GM18873 (cell line): ENCODE data around the gene FBXO31.
"Not testable (repeated sequence)": the region's sequence is repeated elsewhere in the genome, so short reads cannot be mapped to it uniquely, and the experiment has no call there.

ENCODE experiments used
- ATAC-seq: cut with Tn5 transposase; IDR thresholded peaks from one replicate; pipeline ENCODE4 v1.9.1; 2021; ENCODE audit warnings: mild to moderate bottlenecking, moderate library complexity, moderate number of reproducible peaks; ENCODE audit not compliant: unreplicated experiment, low FRiP score

Gene FBXO31

DNA sequence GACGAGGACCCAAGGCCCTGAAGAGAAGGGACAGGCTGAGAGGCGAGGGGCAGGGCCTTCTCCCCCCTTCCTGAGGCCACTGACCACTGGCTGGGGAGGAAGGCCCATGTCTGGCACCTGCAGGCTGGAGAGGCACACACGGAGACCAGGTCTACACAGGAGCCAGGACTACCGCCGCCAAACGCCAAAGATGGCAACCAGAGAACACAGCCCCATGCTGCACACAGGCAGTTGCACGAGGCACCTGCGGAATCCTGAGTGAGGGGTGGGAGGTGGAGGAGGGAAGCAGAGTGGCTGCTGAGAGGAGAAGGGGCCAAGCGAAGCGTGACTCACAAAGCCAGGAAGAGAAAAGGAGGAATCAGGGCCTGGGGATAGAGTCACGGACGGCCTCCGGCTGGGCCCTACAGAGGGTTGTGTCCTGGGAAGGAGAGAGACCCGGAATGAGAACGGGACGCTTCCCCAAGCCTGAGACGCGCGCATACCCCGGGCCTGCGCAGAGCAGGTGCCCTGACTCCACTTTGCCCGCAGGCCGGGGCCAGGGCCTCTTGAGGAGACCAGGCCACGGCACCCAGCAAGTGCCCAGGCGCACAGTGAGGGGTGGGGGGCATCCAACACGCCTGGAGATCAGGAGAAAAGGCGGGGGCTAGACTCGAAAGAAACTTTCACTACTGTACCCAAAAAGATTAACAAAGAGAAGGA is 37.7 kb downstream of the FBXO31 start:
- no peak for ATAC-seq

- ATAC-seq = no peak
Measured at GRCh38 chr16:87344931-87345631, 38.5 kb downstream of the FBXO31 start.

GRCh38 chr16:87344165-87344930 is 39.2 kb downstream of the FBXO31 start:
- no peak for ATAC-seq

DNA sequence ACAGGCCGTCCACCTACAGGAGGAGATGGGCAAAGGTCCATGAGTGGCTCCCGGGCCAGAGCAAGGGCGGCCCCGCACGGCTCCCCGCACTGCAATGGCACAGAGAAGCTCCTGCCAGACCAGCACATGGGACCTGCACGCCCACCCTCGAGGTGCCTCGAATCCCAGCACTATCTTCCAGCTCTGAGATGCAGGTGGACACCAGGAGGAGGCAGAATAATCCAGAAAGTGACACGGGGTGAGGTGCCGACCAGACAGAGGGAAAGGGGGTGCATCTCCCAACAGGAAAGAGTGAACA is 39.9 kb downstream of the FBXO31 start:
- no peak for ATAC-seq

DNA sequence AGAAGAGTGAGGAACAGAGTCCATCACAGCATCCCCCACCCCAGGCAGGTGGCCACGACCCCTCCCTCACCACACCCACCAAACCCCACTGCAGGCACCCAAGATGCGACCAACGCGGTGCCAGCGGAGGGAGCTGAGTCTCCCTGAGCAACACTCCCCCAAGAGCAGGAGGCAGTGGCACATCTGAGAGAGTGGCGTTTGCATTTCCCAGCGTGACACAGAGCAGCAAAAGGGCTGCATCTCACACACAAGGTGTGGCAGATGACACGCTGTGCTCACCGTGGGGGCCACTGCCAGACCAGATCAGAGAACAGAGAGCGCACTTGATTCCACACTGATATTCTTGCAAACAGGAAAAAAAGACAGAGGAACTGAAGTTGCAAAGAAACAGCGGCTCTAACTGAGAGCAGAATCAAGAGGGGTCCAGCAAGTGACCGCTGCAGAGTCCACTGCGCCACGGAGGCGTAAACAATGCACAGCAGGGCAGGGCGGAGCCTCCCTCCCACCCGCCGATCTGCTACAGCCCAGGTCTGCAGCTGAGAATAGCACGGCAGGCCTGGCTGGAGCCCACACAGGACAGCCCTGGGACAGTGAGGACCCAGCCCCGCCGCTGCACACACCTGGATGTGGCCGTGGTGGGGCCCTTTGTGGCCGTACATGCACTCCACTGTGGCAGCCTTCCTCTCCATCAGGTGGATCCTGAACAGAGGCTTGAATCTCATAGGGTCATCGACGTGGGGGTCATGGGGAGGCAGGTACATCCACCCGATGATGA is 40.4 kb downstream of the FBXO31 start:
- ATAC-seq = no peak

- no peak for ATAC-seq
Measured at GRCh38 chr16:87342504-87342903, 41.1 kb downstream of the FBXO31 start.

GRCh38 chr16:87340198-87340597 is 43.4 kb downstream of the FBXO31 start:
- no peak for ATAC-seq

- ATAC-seq = not testable (repeated sequence)
Measured at GRCh38 chr16:87339724-87340105, 43.9 kb downstream of the FBXO31 start.

- no peak for ATAC-seq
Measured at GRCh38 chr16:87339086-87339723, 44.4 kb downstream of the FBXO31 start.

DNA sequence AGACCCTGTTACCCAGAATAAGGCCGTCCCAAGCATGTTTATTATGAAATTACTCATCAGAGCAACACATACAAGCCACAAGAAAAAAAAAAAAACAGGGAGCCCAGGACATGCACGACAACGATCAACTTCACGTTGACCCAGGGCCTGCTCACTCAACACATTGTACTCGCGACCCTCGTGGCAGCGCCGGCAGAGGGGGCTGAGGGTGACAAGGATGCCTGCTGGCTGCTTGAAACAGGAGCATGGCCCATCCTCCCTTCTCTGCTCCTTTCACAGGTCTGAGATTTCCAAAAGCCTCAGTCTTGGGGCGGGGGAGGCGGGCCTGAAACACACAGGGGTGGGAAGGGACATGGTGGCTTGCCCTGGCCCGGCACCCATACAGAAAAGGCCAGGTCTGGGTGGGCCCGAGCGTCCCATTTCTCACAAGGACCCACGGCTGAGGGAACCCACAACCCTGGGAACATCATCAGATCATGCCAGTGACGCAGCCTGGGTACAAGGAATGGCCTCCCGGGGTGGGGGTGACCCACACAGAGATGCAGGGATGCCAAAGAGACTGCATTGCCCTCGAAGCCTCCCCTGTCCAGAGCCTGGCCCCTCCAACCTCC is 45.3 kb downstream of the FBXO31 start:
- no peak for ATAC-seq

DNA sequence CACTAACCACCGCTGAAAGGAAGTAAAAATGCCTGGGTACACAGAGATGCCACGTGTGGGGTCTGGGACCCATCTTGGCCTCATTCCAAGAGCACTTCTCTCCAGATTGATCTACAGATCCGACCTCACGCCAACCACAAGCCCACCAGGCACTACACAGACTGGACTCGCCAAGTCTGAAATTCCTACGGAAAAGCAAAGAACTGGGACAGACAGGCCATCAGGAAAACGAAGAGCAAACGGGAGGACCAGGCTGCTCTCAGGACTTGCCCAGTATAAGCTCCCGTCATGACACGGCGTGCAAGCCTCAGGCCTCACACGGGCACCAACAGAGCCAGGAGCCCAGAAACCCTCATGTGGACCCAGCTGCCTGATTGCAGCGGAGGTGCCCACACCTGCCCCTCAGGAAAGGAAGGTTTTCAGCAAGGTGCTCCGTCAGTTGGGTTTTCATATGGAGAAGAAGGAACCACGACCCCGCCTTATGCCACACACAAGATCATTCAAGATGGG is 46.3 kb downstream of the FBXO31 start:
- no peak for ATAC-seq

DNA sequence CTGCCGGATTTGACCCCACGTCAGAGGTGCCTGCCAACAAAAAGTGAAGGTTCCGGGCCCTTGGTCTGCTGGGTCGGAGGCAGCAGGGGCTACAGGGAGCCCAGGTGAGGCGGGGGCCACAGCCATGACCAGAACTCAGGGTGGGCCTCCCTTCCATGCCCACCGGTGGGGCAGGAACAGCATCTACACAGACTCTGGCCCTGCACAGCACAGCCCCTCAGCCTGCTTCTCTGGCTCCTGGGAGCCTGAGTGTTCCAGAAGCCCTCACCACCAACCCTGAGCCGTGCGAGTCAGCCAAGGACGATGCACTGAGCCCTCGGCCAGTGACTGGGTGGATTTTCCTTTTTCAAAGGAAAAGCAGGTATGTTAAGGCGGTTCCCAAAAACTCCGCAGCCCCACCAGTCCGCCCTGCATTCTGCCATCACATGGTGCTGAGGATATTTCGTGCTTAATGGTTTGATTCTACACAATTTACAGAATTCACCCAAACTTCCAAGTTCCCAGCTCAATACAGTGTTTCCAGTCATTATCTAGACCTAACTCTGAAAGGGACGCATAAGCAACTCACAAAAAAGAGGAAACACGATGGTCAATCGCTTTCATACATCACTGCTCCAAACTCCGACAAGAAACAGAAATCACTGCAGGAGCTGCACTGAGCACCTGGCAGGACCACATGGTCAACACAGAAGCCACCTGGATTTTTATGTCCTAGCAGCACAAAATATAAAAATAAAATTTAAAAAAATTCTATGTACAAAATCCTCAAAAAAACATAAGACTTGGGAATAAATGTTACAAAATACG is 46.9 kb downstream of the FBXO31 start:
- no peak for ATAC-seq

- no peak for ATAC-seq
Measured at GRCh38 chr16:87335625-87336433, 47.7 kb downstream of the FBXO31 start.

DNA sequence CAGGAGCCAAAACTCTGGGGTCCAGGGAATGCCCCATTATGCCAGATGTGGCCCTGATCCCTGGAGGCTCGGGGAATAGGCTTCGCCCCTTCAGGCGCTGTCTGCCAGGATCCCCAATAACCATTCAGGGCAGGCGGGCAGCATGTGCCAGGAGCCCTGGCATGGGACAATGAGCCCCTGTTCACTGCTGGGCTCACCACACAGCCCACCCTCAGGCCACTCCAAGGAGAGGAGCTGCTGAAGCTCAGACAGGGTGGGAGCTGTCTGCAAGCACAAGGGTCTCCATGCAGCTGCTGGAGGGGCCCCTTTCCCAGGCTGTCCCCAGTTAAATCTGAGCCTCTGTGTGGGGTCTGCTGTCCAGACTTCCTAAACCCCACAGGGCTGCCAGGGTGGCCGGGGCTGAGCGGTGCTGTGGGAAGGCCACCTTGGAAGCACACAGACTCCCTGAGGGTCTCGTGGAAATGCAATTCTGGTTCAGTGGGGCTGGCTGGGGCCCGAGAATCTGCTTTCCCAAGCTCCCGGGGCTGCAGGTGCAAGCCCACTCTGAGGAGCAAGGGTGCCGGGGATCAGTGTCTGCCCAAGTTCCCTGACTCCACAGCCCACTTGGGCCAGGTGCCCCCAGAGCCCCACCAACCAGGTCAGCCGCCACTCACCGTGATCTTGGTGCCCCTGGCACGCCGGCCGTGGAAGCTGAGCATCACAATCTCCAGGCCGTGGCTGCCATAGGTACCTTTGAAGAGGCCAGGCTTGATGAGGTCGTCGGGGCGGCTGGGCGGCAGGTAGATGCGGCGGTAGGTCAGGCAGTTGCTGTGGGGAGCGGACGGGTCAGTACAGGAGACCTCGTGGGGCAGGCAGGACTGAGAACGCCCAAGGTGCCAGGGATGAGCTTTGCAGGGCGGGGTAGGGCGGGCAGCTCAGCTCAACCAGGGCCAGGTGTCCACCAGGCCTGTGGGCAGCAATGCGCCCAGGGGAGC is 48.6 kb downstream of the FBXO31 start:
- no peak for ATAC-seq

- no peak for ATAC-seq
Measured at GRCh38 chr16:87333581-87334331, 49.8 kb downstream of the FBXO31 start.

- no peak for ATAC-seq
Measured at GRCh38 chr16:87333101-87333500, 50.5 kb downstream of the FBXO31 start.
